IgD-negative memory B cell (primary cell): Measurements from ENCODE around the gene NOTUM. TPM values are rescaled to one million over a fixed set of nuclear protein-coding genes. Genes with fewer than 3 reads are reported as not detected.

Source experiments
- H3K27ac Mint-ChIP-seq, 3 donors: one replicate each; pipeline ENCODE4 v1.8.0; 2020 to 2022; ENCODE audit warnings: mild to moderate bottlenecking in 3 of 3, mixed read lengths in 3 of 3, moderate library complexity in 1 of 3
- H3K27me3 Mint-ChIP-seq: one replicate; pipeline ENCODE4 v1.8.0; 2021; ENCODE audit warnings: mixed read lengths
- H3K36me3 Mint-ChIP-seq: one replicate; pipeline ENCODE4 v1.8.0; 2020; ENCODE audit warnings: mild to moderate bottlenecking, mixed read lengths
- H3K4me1 Mint-ChIP-seq, 3 donors: one replicate each; pipeline ENCODE4 v1.8.0; 2020 to 2022; ENCODE audit warnings: mixed read lengths in 3 of 3, mild to moderate bottlenecking in 1 of 3
- H3K4me3 Mint-ChIP-seq, 4 donors: one replicate each; pipeline ENCODE4 v1.8.0; 2020 to 2022; ENCODE audit warnings: mild to moderate bottlenecking in 4 of 4, mixed read lengths in 4 of 4, moderate library complexity in 3 of 4
- H3K9me3 Mint-ChIP-seq, 3 donors: one replicate each; pipeline ENCODE4 v1.8.0; 2020 to 2021; ENCODE audit warnings: mixed read lengths in 3 of 3, mild to moderate bottlenecking in 1 of 3
- polyA plus RNA-seq: library from polyadenylated mRNA; unstranded; fragments of 300-500 nt; fragmentation: Illumina TruSeq; gene quantifications from one replicate; pipeline ENCODE4 v1.2.3, GENCODE V29; 2021

The NOTUM gene
- polyA plus RNA-seq, 1 donor from 2014 or later, result not detected

- Mint-ChIP-seq H3K9me3 (no peaks in the 10 kb centered on the region), H3K4me3 (peak overlapping the region in 1 of 4 donors; percentile 29), H3K4me1 (peaks cover 0 to 3% (median 2%) of the 10 kb centered on the region in 3 donors), H3K27me3 (peaks cover 4% of the 10 kb centered on the region), H3K27ac (no peak overlapping the region), H3K36me3 (no peaks in the 10 kb centered on the region)
Observed at GRCh38 chr17:81973432-81973831, 12.4 kb upstream of the NOTUM start.

GRCh38 chr17:81968850-81969812 lies 8.1 kb upstream of the NOTUM start:
- Mint-ChIP-seq H3K27ac (no peak overlapping the region), H3K9me3 (no peaks in the 10 kb centered on the region), H3K4me1 (peaks cover 4 to 5% (median 4%) of the 10 kb centered on the region in 3 donors), H3K36me3 (no peaks in the 10 kb centered on the region), H3K27me3 (peaks cover 6% of the 10 kb centered on the region), H3K4me3 (no peak overlapping the region)

- H3K27ac Mint-ChIP-seq, result no peak overlapping the region
- H3K4me1 Mint-ChIP-seq, result peaks cover 4 to 5% (median 4%) of the 10 kb centered on the region in 3 donors
- H3K9me3 Mint-ChIP-seq, result no peaks in the 10 kb centered on the region
- peaks cover 4% of the 10 kb centered on the region for H3K27me3 Mint-ChIP-seq
- no peaks in the 10 kb centered on the region for H3K36me3 Mint-ChIP-seq
- H3K4me3 Mint-ChIP-seq, result peak overlapping the region in 2 of 4 donors; percentile 60 to 82
Observed at GRCh38 chr17:81968396-81968745, 7.4 kb upstream of the NOTUM start.

GRCh38 chr17:81967533-81968395 lies 6.8 kb upstream of the NOTUM start:
- H3K4me1 Mint-ChIP-seq, result peaks cover 4 to 5% (median 4%) of the 10 kb centered on the region in 3 donors
- H3K27ac Mint-ChIP-seq, result peak overlapping the region in 1 of 3 donors; percentile 12
- H3K9me3 Mint-ChIP-seq, result no peaks in the 10 kb centered on the region
- H3K27me3 Mint-ChIP-seq, result peaks cover 8% of the 10 kb centered on the region
- no peaks in the 10 kb centered on the region for H3K36me3 Mint-ChIP-seq
- peak overlapping the region in 3 of 4 donors; percentile 44 to 82 (median 60) for H3K4me3 Mint-ChIP-seq

GRCh38 chr17:81967244-81967532 lies 6.2 kb upstream of the NOTUM start:
- Mint-ChIP-seq H3K9me3 (no peaks in the 10 kb centered on the region), H3K36me3 (no peaks in the 10 kb centered on the region), H3K27me3 (peaks cover 10% of the 10 kb centered on the region), H3K4me1 (peaks cover 4 to 6% (median 5%) of the 10 kb centered on the region in 3 donors), H3K27ac (no peak overlapping the region), H3K4me3 (peak overlapping the region in 1 of 4 donors; percentile 58)

- peaks cover 4 to 7% (median 5%) of the 10 kb centered on the region in 3 donors for H3K4me1 Mint-ChIP-seq
- H3K4me3 Mint-ChIP-seq, result peak overlapping the region in 1 of 4 donors; percentile 58
- H3K27me3 Mint-ChIP-seq, result peaks cover 12% of the 10 kb centered on the region
- H3K27ac Mint-ChIP-seq, result peak overlapping the region in 2 of 3 donors; percentile 5 to 34
- H3K36me3 Mint-ChIP-seq, result no peaks in the 10 kb centered on the region
- no peaks in the 10 kb centered on the region for H3K9me3 Mint-ChIP-seq
Observed at GRCh38 chr17:81966343-81967243, 5.6 kb upstream of the NOTUM start.

GRCh38 chr17:81964081-81964849 lies 3.3 kb upstream of the NOTUM start:
- H3K27ac Mint-ChIP-seq, result peak overlapping the region; percentile 44 to 85 (median 71)

GRCh38 chr17:81962499-81963441 lies 1.8 kb upstream of the NOTUM start:
- peaks cover 23% of the 10 kb centered on the region for H3K27me3 Mint-ChIP-seq
- no peaks in the 10 kb centered on the region for H3K9me3 Mint-ChIP-seq
- peak overlapping the region in 3 of 4 donors; percentile 33 to 80 (median 55) for H3K4me3 Mint-ChIP-seq
- H3K27ac Mint-ChIP-seq, result peak overlapping the region in 2 of 3 donors; percentile 44 to 67
- no peaks in the 10 kb centered on the region for H3K36me3 Mint-ChIP-seq
- peaks cover 0 to 3% (median 2%) of the 10 kb centered on the region in 3 donors for H3K4me1 Mint-ChIP-seq

More at GRCh38 chr17:81964081-81964849, 3.3 kb upstream of the NOTUM start:
- no peaks in the 10 kb centered on the region for H3K36me3 Mint-ChIP-seq
- H3K4me3 Mint-ChIP-seq, result peak overlapping the region in 2 of 4 donors; percentile 55 to 75
- H3K27me3 Mint-ChIP-seq, result peaks cover 12% of the 10 kb centered on the region
- H3K9me3 Mint-ChIP-seq, result no peaks in the 10 kb centered on the region
- peaks cover 4 to 7% (median 5%) of the 10 kb centered on the region in 3 donors for H3K4me1 Mint-ChIP-seq

- Mint-ChIP-seq H3K27me3 (peaks cover 27% of the 10 kb centered on the region), H3K4me1 (peaks cover 0 to 5% (median 2%) of the 10 kb centered on the region in 3 donors), H3K4me3 (peak overlapping the region in 2 of 4 donors; percentile 33 to 80), H3K27ac (peak overlapping the region in 1 of 3 donors; percentile 32), H3K9me3 (no peaks in the 10 kb centered on the region), H3K36me3 (no peaks in the 10 kb centered on the region)
Observed at GRCh38 chr17:81961521-81962498, 823 bp upstream of the NOTUM start.

- Mint-ChIP-seq H3K36me3 (no peaks in the 10 kb centered on the region), H3K4me1 (peaks cover 0 to 5% (median 0%) of the 10 kb centered on the region in 3 donors), H3K27ac (no peak overlapping the region), H3K9me3 (no peaks in the 10 kb centered on the region), H3K27me3 (peaks cover 31% of the 10 kb centered on the region), H3K4me3 (peak overlapping the region in 1 of 4 donors; percentile 72)
Observed at GRCh38 chr17:81960130-81960958, 643 bp downstream of the NOTUM start.
